HL-60 (cell line): ENCODE measurements around the gene ST7.

Experiments used
- DNase-seq, 2 experiments: peaks; one replicate each; pipeline ENCODE4 v3.0.0-alpha.2; 2010 to 2020; ENCODE audit warnings: low read depth in 1 of 2, low spot score in 1 of 2
- H3K27ac ChIP-seq: fragments of 250-450 bp; sonication (Bioruptor Pico); replicated peaks from 2 replicates; pipeline ENCODE4 v1.5.1; 2020; ENCODE audit warnings: mild to moderate bottlenecking, moderate library complexity
- H3K27me3 ChIP-seq: fragments of 250-450 bp; sonication (Bioruptor Pico); 2 replicates; pipeline ENCODE4 v1.5.1; 2021; ENCODE audit warnings: mild to moderate bottlenecking, moderate library complexity; ENCODE audit not compliant: insufficient read depth, poor library complexity, severe bottlenecking
- H3K4me3 ChIP-seq: replicated peaks from 2 replicates; pipeline ENCODE4 v1.5.1; 2011; ENCODE audit warnings: mild to moderate bottlenecking, control low read depth, low read length; ENCODE audit not compliant: insufficient read depth
- GABPA ChIP-seq: IDR thresholded peaks from 2 replicates; pipeline ENCODE4 v1.6.1; 2012; ENCODE audit warnings: low read depth
- POLR2AphosphoS5 ChIP-seq: IDR thresholded peaks from 2 replicates; pipeline ENCODE4 v1.6.1; 2012; ENCODE audit warnings: low read depth
- REST ChIP-seq: IDR thresholded peaks from 2 replicates; pipeline ENCODE4 v1.6.1; 2012; ENCODE audit warnings: low read depth; ENCODE audit not compliant: insufficient replicate concordance
- SPI1 ChIP-seq: IDR thresholded peaks from 2 replicates; pipeline ENCODE4 v1.6.1; 2012; ENCODE audit warnings: low read depth, mild to moderate bottlenecking, borderline replicate concordance
- TF ChIP-seq, protein P1 (sequence below): IDR thresholded peaks from one replicate; pipeline ENCODE4 v1.5.1; 2011; ENCODE audit warnings: low read length, control low read depth, inconsistent platforms; ENCODE audit not compliant: insufficient read depth

Gene ST7

GRCh38 chr7:117269886-117270285, 316.6 kb downstream of the ST7 start:
- Histone ChIP-seq H3K27me3 (no peaks in the 10 kb centered on the region), H3K4me3 (no peak overlapping the region), H3K27ac (no peak overlapping the region)
- TF ChIP-seq, protein P1, sequence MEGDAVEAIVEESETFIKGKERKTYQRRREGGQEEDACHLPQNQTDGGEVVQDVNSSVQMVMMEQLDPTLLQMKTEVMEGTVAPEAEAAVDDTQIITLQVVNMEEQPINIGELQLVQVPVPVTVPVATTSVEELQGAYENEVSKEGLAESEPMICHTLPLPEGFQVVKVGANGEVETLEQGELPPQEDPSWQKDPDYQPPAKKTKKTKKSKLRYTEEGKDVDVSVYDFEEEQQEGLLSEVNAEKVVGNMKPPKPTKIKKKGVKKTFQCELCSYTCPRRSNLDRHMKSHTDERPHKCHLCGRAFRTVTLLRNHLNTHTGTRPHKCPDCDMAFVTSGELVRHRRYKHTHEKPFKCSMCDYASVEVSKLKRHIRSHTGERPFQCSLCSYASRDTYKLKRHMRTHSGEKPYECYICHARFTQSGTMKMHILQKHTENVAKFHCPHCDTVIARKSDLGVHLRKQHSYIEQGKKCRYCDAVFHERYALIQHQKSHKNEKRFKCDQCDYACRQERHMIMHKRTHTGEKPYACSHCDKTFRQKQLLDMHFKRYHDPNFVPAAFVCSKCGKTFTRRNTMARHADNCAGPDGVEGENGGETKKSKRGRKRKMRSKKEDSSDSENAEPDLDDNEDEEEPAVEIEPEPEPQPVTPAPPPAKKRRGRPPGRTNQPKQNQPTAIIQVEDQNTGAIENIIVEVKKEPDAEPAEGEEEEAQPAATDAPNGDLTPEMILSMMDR, result no peak
- TF ChIP-seq GABPA, result no peak
- no peak for DNase-seq

GRCh38 chr7:117270371-117270770, 317.1 kb downstream of the ST7 start:
- H3K27ac ChIP-seq, result no peak overlapping the region
- H3K4me3 ChIP-seq, result no peak overlapping the region
- no peaks in the 10 kb centered on the region for H3K27me3 ChIP-seq
- TF ChIP-seq, protein P1, result no peak
- TF ChIP-seq GABPA (no peak), POLR2AphosphoS5 (no peak), SPI1 (no peak), REST (no peak)
- DNase-seq, result no peak

DNA sequence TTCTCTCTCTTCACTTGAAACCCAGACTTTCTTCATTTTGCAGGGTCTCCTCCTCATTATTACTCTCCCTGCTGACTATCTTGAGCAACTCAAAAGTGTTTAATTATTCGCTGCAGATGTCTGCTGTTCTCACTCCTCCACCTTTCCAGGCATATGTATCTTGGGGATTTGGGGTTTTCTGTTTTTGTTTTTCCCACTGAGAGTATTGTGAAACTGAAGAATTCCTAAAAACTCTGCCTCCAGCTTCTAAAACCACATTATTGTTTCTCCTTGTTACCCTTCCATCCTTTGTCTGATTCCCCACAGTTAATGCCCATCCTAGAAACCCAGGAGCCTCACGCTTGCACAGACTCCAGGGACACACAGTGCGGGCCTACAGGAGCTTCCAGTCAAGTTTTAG, 318.3 kb downstream of the ST7 start:
- DNase-seq, result no peak
- TF ChIP-seq REST, result no peak
- TF ChIP-seq, protein P1, result no peak
- TF ChIP-seq POLR2AphosphoS5, result no peak
- no peak for TF ChIP-seq SPI1
- no peak for TF ChIP-seq GABPA
- Histone ChIP-seq H3K27me3 (peaks cover 6% of the 10 kb centered on the region), H3K4me3 (no peak overlapping the region), H3K27ac (no peak overlapping the region)

DNA sequence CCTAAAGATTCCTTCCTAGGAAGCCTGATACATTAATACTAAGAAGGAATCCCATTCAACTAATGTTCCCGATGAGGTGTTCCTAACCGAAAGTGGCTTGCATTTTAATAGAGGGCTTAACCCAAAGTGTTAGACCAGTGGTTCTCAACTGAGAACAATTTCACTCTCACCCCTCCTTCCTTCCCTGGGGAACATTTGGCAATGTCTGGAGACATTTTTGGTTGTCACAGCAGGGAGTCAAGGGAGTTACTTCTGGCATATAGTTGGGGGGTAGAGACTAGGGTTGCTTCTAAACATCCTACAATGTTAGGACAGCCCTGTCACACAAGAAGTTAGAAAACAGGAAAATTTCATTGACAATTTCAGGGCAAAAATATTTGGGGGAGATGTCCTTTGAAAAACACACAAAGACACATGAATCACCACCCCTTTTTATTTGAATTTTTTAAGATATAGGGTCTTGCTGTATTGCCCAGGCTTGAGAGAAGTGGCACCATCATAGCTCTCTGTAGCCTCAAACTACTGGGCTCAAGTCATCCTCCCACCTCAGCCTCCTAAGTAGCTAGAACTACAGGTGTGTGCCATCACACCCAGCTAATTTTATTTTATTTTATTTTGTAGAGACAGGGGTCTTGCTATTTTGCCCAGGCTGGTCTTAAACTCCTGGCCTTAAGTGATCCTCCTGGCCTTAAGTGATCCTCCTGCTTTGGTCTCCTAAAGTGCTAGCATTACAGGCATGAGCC, 318.9 kb downstream of the ST7 start:
- Histone ChIP-seq H3K4me3 (no peak overlapping the region), H3K27me3 (peaks cover 6% of the 10 kb centered on the region), H3K27ac (no peak overlapping the region)
- DNase-seq, result no peak
- TF ChIP-seq GABPA (no peak), SPI1 (no peak), REST (no peak), POLR2AphosphoS5 (no peak)
- TF ChIP-seq, protein P1, result no peak
